DOHH2 (cell line): ENCODE results near the gene PES1.

ENCODE experiments used
- EZH2phosphoT487 ChIP-seq: fragments of 200-600 bp; sonication (generic); IDR thresholded peaks from 2 replicates; pipeline ENCODE4 v1.6.1; 2017; ENCODE audit warnings: borderline replicate concordance, mild to moderate bottlenecking, antibody characterized with exemption, low read length, moderate library complexity, mixed read lengths
- TF ChIP-seq, protein P1 (sequence below): fragments of 200-600 bp; sonication (generic); IDR thresholded peaks from one replicate; pipeline ENCODE4 v1.5.1; 2014; ENCODE audit warnings: antibody characterized with exemption, mild to moderate bottlenecking, low read depth, low read length; ENCODE audit not compliant: poor library complexity, severe bottlenecking

DNA sequence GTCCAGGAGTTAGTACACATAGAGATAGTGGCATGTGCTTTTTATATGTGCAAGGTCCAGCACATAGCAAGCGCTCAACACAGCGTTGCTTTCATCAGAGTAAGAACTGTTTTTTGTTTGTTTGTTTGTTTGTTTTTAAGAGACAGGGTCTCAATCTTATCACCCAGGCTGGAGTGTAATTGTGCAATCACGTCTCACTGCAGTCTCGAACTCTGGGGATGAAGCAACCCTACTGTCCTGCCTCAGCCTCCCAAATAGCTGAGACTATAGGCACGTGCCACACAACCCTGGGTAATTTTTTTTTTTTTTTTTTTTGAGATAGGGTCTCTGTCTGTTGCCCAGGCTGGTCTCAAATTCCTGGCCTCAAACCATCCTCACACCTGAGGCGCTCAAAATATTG is 26.1 kb upstream of the PES1 start:
- TF ChIP-seq, protein P1, sequence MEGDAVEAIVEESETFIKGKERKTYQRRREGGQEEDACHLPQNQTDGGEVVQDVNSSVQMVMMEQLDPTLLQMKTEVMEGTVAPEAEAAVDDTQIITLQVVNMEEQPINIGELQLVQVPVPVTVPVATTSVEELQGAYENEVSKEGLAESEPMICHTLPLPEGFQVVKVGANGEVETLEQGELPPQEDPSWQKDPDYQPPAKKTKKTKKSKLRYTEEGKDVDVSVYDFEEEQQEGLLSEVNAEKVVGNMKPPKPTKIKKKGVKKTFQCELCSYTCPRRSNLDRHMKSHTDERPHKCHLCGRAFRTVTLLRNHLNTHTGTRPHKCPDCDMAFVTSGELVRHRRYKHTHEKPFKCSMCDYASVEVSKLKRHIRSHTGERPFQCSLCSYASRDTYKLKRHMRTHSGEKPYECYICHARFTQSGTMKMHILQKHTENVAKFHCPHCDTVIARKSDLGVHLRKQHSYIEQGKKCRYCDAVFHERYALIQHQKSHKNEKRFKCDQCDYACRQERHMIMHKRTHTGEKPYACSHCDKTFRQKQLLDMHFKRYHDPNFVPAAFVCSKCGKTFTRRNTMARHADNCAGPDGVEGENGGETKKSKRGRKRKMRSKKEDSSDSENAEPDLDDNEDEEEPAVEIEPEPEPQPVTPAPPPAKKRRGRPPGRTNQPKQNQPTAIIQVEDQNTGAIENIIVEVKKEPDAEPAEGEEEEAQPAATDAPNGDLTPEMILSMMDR = no peak
- TF ChIP-seq EZH2phosphoT487 = no peak
